ENCODE measurements around the gene STPG4.
"Not testable (repeated sequence)": the region's sequence is repeated elsewhere in the genome, so short reads cannot be mapped to it uniquely, and the experiment has no call there.

The STPG4 gene, protein sequence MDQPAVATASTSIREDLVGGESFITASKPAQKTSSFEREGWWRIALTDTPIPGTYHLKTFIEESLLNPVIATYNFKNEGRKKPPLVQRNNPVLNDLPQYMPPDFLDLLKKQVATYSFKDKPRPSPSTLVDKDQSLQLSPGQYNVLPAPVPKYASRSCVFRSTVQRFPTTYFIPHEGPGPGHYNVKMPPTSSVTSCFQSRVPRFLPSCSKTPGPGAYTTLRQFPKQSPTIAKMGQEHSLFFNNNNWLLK

DNA sequence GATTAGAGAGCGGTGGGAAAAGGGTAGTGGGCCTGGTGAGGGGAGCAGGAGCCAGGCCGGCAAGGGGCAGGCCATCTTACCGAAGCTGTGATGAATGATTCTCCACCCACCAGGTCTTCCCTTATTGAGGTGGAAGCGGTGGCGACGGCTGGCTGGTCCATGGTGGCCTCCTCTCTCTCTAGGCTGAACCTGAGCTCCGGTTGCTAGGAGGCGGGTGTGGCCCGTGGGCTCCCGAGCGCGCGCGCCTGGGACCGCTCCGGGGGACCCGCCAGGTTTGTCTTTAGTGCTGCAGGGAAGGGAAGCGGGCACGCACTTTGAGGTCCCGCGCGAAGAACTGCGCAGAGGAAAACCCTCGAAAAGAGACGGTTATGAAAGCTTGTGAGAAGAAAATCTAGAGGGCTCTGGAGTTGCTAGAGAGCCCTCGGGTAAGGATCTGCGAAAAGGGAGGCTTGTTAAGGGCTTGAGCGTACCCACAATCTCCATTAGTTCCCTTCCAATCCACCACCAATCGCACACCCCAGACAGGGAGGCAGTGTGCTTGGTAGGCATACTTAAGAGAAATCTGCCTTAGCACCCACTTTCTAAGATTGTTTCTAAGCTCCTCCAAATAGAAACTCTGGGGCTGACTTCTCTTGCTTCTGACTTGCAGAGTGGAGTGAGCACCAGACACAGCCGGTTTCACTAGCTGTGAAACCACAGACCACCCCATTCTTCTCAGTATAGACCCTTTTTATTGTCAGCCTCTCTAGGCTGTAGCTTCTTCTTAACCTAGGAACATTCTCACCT is at the start of gene STPG4:
STPG4 (minus strand) TSS at position 218 of the 786 bp plus-strand sequence; CDS start at position 161, 57 bp downstream.
- DNase-seq, result no peak

DNA sequence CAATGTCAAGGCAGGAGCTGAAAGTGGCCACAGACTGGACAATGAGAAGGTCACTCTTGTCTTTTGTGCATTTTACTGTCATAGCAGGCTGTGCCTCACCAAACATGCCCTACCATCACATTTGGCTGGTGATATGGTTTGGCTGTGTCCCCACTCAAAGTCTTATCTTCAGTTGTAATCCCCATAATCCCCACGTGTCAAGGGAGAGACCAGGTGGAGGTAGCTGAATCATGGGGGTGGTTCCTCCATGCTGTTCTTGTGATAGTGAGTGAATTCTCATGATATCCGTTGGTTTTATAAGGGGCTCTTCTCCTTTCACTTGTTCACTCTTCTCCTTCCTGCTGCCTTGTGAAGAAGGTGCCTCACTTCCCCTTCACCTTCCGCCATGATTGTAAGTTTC is 49.6 kb upstream of the STPG4 start:
- DNase-seq, result no peak

DNA sequence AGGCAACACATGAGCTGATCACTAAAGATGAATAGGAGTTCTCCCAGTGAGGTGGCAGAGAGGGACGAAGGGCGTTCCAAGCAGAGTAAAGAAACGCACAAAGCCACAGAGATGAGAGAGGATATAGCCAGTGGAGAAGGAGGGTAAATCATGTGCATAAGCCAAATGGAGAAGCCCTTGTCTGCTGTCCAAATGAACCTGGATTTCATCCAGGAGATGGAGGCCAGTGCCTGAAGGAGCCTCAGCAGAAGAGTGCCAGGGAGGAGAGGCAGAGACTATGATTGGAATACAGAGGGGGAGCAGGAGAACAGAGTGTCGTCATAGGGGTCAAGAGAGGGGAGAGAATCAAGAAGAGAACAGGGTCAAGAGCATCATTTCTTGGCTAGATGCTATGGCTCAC is 48.9 kb upstream of the STPG4 start:
- DNase-seq, result no peak

DNA sequence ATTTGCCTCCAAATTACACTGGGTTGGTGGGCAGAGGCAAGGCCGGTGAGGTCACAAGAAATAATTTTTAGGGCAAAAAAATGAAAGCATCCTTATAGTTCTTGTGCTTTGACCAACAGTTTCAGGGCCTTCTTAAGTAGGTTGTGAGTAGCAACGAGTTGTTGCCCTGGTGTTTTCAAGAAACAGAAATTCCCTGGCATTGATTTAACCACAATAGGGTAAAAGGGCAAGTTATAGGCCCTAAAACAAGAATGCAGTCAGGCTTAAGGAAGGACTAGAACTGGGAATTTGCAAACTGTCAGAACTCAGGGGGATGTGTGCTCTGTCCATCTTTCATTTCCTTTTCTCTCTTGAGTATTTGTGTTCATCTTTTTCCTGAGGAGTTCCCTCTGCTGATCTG is 46.1 kb upstream of the STPG4 start:
- DNase-seq, result no peak

DNA sequence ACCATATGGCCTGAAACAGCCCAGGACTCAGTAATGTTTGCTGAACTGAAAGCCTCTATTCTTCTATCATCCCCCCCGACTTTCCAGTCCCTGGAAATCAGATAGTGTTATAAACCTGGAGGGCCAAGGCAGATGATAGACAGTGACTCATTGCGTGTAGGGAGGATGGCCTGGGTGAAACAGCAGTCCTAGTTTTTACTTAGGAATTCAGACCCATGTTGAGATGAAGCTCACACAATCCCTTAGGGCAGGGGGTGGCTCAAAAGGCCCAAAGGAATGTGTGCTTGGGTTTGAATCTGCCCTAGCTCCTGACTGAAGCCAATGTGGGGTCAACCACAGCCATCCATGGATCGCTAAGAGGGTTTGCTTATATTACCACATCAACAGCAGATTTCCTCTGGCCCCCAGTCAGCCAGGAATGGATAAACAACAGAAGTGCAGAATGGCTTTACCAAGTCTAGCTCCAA is 43.9 kb upstream of the STPG4 start:
- no peak for DNase-seq

DNA sequence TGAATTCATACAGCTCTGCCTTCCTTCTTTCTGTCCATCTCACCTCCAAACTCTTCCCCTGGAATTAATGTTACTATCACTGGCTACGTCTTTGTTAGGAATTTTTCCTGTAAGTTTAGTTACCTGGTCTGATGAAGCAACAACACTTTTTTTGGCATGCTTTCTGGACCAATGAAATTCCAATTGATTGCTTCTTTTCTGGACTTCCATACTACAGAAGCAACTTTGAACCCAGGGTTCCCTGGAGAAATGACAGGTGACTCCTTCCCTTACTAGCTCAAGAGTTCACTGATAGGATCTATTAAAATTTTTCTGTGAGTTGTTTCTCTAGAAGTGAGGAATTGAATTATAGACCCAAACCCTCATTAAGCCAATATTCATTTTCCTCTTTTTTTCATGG is 41.4 kb upstream of the STPG4 start:
- DNase-seq, result no peak

DNA sequence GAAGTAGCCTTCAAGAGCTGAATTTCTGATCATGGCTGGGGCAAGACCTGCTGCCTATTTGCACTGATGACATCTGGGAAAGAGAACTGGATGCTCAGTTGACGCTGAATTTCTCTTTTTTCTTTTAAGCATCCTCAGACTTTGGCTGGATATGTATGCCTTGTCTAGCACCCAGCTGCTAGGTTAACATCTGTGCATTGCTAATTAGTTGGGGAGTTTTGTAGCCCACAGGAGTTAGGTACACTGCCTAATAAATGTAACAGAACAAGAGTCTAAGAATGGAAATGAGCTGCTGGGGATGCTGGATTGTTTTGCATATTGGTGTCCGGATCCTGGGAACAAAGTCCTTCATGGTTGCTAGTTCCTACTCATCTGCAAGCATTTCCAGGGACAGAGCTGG is 40.9 kb upstream of the STPG4 start:
- DNase-seq, result no peak

DNA sequence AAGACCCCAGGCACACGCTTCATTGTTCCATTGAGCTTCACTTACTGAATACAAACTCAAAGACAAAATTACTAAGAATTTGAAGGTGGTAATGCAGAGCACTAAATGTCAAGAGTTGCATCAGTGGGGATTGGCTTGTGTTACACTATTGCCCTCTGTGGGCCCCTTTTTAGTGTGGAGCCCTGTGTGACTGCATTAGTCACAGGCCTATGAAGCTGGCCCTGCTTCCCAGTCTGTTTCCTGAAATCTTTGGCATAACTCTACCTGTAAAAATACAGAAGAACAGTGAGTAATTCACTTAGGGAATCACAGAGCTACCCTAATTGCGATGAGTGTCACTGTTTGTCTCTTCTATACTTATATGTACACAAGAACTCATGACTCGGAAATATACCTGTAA is 40.0 kb upstream of the STPG4 start:
- no peak for DNase-seq

DNA sequence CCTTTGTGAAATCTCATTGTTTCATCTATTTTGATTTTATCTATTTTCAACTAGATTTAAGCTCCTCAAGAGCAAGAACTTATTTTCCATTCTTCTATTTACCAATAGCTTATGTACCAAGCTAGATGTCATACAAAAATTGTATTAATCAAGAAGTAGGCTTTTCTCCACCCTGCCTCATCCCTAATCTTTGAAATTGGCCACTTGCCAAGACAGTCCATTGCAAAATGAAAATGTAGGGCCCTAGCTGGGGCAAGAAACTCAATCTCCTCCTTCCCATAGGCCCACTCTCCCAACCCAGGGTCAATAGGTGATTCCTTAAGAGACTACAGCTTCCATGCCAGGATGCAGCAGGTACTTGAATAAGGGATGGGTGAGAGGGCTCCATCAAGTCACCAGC is 39.3 kb upstream of the STPG4 start:
- no peak for DNase-seq

DNA sequence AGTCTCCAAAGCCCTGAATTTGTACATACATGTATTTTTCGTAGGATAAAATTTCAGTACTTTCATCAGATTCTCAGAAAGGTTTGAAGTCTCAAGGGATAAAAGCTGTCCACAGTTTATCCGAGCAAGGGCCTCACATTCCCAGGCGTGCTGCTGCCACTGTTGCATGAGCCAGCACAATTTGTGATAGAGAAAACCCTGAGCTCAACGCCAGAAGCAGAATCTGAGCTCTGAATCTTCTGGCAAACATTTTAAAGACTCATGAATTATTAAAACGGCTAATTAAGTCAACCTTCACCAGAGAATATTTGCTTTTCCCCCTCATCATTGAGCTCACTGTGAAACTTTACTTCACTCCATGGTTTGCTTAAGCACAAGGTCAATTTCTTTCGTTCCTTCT is 38.5 kb upstream of the STPG4 start:
- peak; percentile 67 for DNase-seq

DNA sequence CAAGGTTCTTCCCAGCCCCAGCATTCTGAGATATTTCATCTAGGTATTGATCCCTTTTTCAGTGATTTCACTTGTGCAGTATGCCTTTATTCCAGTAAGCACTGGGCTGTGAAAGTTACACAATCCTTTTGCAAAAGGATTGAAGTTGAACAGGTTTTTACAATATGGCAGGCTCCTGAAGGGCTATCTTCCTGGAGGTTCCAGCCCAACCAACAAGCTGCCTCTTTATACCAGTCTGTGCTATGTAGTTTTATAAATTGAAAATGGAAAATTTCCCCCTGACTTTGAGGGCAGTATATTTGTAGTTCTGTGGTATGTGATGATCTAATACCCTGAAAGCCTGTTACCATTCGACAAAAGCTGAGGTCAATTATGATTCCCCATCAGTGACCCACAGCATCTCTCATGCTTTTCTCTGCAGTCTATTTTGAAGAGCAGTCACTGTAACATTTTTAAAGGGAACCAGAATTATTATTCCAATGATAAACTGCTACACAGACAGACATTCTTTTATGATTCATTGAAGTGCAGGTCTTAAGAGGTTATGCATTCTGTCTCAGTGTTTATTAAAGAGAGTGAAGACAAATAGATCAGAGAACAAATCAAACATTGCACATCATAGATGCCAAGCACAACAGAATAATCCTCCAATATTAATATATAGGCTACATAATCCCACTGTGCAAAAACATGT is 35.2 kb upstream of the STPG4 start:
- DNase-seq, result no peak

DNA sequence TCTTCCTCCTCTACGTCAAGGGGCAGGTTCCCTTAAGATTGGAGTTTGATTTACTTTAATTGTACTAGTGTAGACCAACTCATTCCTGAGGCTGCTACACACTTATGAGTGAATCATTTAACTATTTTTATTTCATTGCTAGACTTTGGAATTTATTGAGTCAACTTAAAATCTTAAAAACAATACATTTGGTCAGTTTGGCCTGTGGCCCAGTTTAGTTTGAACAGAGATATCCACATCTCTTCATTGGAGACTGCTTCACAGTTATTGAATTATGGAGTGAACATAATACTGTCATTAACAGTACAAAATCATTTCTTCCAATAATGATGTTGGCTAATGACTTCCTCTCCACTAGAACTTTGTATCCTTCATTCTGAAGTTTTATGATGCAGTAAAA is 34.5 kb upstream of the STPG4 start:
- no peak for DNase-seq

DNA sequence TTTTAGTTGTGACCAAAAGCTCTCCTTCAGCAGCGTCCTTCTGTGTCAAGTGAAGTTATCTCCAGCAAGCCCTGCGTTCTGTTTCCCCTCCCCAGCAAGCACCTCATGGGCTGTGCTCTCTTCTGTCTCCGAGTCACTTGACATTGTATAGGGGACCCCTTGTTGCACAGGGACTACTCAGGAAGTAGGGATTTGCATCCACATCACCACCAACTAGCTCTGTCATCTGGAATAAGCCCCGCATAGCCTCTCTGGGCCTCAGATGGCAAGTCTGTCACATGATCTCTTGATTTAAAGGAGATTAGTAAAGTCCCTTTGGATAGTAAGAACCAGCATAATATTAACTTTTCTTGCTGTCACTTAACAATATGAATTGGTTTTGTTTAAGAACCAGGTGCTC is 32.0 kb upstream of the STPG4 start:
- DNase-seq, result no peak

DNA sequence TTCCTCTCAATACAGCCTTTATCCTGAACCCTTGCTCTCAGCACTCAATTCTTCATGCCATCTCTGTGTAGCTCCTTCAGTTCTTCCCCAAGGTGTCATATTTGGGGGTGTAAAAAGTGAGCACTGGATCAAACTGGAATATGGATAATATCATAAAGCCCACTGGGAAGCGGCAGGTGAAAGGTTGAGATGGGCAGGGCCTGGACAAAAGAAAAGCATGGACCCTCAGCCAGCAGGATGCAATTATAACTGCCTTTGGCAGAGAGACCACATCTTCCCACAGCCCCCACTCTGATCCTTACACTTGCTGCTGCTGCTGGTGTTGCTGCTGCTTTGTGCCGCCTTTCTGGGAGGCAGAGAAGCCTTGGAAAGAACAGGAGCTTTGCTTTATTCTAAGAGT is 31.2 kb upstream of the STPG4 start:
- DNase-seq, result no peak

DNA sequence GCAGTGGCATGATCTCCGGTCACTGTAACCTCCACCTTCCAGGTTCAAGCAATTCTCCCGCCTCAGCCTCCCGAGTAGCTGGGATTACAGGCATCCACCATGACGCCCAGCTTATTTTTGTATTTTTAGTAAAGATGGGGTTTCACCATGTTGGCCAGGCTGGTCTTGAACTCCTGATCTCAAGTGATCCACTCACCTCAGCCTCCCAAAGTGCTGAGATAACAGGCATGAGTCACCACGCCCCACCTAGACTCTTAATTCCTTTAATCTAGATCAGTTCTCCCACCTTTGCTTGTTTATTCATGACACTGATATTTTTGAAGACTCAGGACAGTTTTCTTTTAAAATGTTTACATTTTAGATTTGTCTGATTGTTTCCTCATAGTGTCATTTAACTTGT is 30.0 kb upstream of the STPG4 start:
- not testable (repeated sequence) for DNase-seq

DNA sequence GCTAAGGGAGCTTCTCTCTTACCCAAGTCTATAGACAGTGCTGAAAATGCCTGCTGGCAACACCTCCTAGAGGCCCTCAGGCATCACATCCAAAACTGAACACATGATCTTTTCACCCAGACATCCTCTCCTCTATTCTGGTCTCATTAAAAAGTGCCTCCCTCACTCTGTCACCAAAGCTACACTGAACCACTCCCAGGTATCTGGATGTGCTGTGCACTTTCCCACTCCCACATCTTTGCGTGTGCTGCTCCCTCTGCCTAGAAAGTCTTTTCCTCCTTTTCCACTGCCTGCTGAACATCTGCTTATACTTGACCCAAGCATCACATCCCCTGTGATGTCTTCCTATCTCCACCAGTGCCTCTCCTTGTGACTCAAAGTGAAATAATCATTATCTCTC is 26.1 kb upstream of the STPG4 start:
- no peak for DNase-seq

DNA sequence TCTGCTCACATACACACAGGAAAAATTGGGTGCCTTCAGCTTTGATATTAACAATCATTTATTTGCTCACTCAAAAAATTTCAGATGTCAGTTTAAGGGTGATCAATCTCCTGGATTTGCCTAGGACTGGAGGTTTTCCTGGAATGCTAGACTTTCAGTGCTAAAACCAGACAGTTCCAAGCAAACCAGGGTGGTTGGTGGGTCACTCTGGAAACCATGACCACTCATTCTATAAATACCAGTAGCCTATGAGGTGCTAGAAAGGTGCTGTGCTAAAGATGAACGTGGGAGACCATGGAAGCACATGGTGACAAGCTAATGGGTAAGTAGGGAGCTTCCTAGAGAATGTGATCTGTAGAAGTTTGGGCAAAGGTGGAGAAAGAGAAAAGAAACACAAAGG is 25.4 kb upstream of the STPG4 start:
- no peak for DNase-seq

DNA sequence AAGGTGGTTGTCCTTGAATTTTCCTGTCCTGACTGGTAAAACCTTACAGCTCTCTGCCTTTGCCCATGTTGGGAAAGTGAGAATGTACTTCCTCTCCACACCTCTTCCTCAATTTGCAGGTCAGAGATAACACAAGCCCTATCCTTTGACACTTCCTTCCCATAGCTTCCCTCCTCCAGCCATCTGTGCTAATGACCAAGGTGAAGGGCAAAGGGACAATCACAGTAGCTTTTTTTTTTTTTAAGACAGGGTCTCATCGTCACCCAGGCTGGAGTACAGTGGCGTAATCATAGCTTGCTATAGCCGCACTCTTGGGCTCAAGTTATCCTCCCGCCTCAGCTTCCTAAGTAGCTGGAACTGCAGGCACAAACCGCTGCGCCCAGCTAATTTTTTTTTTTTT is 24.3 kb upstream of the STPG4 start:
- no peak for DNase-seq

DNA sequence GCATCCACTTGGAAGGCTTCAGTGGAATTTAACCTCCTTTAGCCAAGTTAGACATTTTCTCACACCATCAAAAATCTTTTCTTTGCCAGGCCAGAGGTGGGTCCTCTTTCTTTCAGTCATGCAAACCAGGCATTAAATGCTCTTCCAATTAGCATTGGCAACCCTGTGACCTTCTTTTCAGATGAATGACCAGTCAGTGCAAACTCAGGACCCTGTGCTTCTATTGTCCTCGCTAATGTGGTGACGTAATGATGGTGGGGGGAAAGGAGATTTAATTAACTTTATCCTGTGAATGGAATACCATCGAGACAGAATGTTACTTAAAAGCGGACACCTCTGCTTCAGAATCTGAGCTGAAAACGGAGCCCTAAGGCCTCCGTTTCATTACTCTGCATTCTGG is 23.2 kb upstream of the STPG4 start:
- no peak for DNase-seq

DNA sequence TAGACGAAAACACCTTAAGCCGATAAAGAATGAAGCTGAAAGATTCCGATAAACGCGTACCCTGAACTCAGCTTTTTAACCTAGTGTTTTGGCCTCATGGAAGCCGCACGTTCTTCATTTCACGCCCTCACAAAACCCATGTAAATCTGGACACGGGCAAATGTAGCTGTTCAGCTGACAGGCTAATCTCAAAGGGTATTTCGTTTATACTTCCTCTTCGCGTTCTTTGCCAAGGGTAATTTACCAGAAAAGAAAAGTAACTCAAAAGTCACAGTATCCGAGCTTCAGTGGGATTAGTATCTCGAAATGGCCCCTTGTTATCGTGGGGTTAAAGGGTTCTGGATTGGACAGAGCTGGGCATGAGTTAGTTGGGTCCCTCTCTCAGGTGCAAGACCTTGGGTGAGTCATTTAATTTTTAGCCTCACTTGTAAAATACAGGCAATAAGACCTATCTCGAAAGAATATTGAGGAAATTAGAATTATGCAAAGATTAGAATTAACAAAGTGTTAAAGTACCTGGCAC is 22.0 kb upstream of the STPG4 start:
- peak; percentile 61 for DNase-seq

DNA sequence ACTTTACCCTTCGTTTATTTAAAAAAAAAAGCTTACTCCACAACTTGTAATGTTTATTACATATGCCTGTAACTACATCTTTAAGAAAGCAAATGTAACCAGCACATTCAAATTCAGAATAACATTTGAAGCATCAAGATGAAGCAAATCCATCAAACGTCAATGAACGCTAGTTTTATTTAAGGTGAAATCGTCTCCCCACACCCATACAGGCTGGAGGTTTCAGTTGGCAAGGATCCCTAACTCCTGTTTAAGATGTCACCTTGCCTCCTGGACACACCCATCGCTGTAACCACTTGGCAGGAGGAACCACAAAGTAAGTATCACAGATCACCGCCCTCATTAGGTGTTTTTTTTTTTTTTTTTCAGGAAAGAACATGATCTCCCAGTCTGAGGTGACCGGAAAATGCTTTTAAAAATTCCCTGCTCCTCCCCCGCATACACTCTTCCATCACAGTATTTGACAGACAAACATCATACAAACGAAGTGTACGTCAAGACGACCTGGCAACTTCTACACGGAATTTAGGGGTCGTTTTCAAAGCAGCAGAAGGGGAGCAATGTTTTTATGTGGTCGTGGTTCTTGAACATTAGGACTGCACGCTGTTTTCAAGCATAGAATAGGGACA is 19.7 kb upstream of the STPG4 start:
- DNase-seq, result peak; percentile 80

DNA sequence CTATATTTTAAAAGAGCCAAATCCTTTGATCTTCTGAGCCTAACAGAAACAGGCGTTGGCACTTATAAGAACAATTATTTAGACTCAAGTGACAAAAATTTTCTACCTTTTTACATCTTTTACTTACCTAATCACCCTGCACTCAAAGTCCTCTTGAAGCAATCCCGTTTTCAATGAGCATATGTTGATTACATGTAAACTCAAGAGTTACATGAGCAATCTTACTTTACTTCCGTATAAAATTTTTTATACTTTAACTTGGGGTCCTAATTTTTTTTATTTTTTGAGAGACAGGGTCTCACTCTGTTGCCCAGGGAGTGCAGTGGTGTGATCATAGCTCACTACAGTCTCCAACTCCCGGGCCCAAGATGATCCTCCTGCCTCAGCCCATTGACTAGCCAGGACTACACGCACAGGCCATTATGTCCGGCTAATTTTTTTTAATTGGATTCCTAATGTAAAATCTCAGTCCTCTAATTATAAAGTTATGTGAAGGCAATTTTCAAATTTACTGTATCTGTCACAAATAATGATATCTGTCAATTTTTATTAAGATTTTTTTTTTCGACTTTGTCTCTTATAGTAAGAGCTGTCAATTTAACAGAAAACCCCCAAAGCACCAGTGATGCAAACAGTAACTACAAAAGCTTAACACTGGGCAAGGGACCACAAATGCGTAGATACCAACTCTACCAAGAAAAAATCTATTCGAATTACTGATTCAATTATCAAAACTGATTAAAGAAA is 19.1 kb upstream of the STPG4 start:
- no peak for DNase-seq

All from DMS79 treated with DMSO at 0.1 percent for 48 hours (cell line).